Endometrial microvascular endothelial cells (primary cell): Measurements from ENCODE around the gene ANP32A. TPM values are rescaled to one million over a fixed set of nuclear protein-coding genes. Genes with fewer than 3 reads are reported as not detected.
"Not testable (repeated sequence)": the region's sequence is repeated elsewhere in the genome, so short reads cannot be mapped to it uniquely, and the experiment has no call there.

Experiments used
- in situ Hi-C: cut with HindIII; loops from 2 replicates; pipeline ENCODE4 v1.10.0; 2017; ENCODE audit warnings: low sequenced_read_pairs, low pct_unique_long_range_greater_than_20kb; ENCODE audit errors: inconsistent ontology term
- total RNA-seq: library from RNA; depleted of rRNA; stranded (reverse); fragments of >200 nt; gene quantifications from one replicate; pipeline ENCODE4 v1.2.3, GENCODE V29; 2015; ENCODE audit errors: inconsistent ontology term

Gene ANP32A
- total RNA-seq, 1 donor from 2014 or later = 91.5 TPM

DNA sequence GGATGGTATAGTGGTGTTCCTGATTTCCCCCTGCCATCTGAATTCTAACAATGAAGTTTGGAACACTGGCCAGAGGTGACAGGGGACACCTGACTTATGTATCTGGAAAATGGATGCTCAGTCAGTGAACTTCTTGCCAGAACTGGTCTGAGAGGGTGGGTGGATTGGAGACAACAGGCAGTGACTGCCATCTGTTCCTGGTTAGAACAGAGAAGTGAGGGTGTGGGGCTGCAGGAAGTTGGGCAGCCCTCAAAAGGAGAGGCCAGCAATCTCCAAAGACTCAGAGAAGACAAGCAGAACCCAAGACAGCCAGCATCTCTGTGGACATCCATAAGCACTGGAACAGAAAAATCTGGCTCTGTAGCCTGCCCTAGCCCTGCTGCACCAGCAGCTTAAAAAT is 50.5 kb downstream of the ANP32A start:
- in situ Hi-C loops = no loop called here

DNA sequence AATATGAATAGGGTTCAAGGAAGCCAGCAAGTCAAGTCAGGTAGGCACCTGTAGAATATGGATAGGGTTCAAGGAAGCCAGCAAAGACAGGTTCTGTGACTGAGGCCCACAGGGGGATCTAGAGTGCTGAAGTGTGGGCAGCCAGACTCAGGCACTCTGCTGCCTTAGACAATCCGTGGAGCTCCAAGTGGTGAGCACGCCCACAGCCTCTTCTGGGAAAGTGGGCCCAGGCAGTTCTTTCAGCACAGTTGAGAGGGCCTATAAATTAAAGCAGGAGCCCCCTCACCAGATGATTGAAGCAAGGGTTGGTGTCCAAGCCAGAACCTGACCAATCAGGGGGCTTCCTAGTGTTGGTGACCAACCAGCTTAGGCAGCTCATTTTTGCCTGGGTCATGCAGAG is 51.0 kb downstream of the ANP32A start:
- in situ Hi-C loops = no loop called here

DNA sequence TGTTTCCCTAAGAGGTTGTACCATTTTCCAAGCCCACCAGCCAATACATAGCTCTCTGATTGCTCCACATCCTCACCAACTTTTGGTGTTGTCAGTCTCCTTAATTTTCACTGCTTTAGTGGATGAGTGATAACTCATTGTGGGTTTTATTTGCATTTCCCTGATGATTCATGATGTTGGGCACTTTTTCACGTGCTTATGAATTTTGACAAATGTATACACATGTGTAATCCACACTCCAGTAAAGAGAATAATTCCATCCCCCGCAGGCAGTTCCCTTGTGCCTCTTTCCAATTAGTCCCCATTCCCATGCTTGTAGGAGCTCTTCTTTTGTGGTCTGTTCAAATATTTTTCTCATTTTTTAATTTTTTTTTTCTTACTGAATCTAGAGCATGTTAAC is 52.4 kb downstream of the ANP32A start:
- in situ Hi-C loops = no loop called here

DNA sequence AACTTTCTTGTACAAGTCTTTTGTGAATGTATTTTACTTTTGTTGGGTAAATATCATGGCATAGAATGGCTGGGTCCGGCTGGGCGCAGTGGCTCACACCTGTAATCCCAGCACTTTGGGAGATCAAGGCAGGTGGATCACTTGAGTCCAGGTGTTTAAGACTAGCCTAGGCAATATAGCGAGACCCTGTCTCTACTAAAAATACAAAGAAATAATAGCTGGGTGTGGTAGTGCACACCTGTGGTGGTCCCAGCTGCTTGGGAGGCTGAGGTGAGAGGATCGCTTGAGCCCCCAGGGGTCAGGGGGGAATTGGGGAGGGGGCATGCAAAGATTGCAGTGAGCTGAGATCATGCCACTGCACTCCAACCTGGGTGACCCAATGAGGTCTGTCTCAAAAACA is 52.9 kb downstream of the ANP32A start:
- in situ Hi-C loops = no loop called here

DNA sequence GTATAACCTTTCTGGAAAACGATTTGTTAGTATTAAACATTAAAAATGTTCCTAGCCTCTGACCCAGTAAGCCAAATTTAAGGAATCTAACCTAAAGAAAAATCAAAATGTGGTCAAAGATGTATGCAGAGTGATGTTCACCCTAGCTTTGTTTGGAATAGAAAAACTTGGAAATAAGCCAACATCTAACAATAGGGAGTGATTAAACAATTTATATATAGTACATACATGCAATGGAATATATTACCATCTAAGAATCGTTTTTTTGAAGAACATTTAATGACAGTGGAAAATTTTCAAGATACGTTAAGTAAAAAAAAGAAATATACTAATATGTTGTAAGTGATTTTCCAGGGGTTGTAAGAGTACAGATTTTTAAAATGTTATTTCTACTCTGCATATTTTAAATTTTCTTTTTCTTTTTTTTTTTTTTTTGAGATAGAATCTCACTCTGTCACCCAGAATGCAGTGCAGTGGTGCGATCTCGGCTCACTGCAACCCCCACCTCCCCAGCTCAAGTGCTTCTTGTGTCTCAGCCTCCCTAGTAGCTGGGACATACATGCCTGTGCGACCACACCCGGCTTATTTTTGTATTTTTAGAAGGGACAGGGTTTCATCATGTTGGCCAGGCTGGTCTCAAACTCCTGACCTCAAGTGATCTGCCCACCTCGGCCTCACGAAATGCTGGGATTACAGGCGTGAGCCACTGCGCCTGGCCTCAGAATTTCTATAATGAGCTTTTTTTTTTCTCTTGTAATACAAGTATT is 54.9 kb downstream of the ANP32A start:
- in situ Hi-C loops = no loop called here

DNA sequence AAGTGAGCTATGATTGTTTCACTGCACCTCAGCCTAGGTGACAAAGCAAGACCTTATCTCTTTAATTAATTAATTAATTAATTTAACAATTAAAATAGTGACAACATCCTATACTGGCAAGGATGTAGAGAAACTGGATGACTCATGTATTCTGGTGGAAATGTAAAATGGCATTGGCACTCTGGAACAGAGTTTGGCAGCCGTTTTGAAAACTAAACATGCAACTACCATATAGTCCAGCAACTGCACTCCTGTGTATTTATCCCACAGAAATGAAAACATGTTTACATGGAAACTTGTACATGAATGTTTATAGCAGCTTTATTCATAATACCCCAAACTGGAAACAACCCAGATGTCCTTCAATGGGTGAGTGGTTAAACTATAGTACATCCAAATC is 56.6 kb downstream of the ANP32A start:
- in situ Hi-C loops = no loop called here

DNA sequence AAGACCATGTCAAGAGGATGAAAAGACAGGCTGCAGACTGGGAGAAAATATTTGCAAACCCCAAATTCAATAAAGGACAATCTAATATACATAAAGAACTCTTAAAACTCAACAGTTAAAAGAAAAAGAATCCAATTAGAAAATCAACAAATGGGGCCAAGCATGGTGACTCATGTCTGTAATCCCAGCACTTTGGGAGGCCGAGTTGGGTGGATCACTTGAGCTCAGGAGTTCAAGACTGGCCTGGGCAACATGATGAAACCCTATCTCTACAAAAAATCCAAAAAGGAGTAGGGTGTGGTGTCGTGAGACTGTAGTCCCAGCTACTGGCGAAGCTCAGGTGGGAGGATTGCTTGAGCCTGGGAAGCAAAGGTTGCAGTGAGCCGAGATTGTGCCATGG is 57.6 kb downstream of the ANP32A start:
- in situ Hi-C loops = no loop called here

DNA sequence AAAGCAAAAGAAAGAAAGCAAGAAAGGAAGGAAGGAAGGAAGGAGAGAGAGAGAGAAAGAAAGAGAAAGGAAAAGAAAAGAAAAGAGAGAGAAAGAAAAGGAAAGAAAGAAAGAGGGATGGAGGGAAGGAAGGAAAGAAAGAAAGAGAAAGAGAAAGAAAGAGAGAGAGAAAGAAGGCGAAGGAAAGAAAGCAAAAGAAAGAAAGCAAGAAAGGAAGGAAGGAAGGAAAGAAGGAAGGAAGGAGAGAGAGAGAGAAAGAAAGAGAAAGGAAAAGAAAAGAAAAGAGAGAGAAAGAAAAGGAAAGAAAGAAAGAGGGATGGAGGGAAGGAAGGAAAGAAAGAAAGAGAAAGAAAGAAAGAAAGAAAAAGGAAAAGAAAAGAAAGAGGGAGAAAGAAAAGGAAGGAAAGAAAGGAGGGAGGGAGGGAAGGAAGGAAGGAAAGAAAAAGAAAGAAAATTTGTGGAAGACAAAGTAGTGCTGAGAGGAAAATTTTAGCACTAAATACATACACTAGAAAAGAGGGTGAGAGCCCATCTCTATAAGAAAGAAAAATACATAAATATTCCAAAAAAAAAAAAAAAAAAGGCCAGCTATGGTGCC is 60.6 kb downstream of the ANP32A start:
- in situ Hi-C loops = not testable (repeated sequence)

DNA sequence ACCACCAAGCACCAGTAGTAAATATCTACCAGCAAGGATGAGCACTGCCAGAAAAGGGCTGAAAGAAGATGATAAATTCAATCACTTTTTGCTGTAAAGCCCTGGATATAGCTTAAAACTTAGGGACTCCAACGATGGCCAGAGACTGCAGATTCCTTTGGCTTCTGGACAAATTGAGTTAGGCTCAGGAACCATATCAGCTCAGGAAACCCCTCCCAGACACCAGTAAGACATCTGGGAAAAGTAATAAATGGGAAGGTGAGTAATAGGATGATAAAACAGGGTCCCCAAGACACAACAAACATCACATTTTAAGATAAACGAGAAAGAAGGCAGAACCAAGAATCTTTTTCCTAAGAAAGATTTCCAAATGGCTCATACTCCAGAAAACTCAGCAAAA is 65.0 kb downstream of the ANP32A start:
- in situ Hi-C loops = no loop called here

DNA sequence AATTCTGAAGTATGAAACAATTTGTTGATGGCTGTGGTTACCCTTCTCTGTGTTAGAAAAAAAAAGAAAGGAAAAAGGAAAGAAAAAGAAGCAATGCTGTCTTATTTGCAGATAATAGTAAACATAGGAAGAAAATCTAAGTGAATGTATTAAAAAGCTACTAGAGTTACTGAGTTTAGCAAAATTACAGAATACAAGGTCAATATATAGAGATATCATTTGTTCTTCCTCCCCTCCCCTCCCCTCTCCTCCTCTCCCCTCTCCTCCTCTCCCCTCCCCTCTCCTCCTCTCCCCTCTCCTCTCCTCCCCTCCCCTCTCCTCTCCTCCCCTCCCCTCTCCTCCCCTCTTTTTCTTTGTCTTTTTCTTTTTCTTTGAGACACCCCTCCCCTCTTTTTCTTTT is 69.1 kb downstream of the ANP32A start:
- in situ Hi-C loops = no loop called here

DNA sequence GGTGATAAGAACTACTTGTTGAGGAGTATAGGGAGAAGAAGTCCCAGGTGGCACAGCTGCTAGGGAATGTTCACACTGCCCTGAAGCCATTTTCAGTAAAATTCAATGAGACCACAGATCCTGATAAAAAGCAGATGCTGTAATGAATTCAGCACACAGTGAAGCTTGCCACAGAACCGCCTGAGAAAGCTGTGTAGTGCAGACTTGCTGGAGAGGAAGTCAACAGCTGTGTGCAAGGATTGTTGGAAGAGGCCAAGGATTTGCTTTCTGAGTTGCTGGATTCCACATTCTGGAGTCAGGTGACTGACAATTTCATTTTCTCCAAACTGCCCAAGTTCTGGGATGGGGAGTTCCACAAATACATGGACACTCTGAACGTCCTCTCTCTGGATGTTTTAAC is 70.9 kb downstream of the ANP32A start:
- in situ Hi-C loops = no loop called here

DNA sequence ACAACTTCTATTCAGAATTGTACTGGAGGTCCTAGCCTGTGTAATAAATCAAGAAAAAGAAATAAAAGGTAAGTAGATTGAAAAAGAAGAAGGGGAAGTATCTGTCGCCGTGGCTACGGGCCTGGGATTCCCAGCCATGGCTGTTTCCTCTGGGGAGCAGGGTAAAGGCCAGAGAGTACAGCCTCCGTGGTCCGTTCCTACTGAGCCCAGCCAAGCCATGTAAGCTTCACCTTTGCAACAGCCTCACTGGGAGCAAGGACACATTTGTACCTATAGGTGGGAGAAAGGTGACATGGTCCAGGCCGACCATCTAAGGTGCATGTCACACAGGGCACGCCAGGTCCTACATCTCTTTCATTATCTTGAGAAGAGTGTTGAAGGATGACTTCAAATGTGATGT is 71.3 kb downstream of the ANP32A start:
- in situ Hi-C loops = no loop called here

DNA sequence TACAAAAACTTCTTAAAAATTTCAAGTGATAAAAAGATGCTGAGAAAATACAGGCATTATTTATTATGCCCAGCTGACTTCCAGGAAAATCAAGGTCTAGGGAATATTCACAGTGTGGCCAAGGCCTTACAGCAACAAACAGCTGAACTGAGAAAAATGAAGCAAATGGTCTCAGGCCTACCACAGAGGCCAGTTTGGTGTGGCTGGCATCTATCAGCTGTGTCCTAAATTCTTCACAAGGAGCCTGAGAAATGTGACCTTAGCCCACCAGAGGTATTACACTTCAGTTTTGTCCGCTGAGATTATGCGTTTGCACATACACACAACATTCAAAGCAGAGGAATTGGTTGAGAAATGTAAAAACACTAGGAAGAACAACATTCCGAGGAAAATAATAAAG is 77.4 kb downstream of the ANP32A start:
- in situ Hi-C loops = no loop called here

DNA sequence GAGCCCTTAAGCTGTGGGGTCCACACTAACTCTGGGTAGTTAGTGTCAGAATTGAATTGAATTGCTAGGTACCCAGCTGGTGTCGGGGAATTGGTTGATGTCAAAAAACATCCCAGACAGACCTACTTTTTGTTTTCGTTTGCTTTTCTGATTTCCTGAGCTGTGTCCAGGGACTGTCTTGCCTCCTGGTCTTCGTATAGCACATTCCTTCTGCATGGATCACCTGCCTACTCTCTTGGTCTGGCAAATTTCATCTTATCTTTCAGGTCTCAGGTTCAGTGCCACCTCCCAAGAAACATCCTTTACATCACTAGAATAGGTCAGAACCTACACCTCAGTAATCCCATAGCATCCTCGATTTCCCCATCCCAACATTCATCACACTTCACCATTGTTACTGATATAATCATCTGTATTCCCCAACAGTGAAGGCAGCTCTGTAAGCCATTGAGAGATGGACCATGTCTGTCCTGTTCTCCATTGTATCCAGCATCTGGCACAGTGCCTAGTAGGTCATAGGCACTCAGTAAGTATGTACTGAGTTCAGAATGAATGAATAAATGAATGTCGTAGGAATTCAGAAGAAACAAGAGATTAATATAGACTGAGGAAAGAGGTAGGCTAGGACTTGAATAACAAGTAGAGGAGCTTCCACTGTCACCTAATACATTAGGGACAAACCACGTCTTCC is 81.2 kb downstream of the ANP32A start:
- in situ Hi-C loops = no loop called here

DNA sequence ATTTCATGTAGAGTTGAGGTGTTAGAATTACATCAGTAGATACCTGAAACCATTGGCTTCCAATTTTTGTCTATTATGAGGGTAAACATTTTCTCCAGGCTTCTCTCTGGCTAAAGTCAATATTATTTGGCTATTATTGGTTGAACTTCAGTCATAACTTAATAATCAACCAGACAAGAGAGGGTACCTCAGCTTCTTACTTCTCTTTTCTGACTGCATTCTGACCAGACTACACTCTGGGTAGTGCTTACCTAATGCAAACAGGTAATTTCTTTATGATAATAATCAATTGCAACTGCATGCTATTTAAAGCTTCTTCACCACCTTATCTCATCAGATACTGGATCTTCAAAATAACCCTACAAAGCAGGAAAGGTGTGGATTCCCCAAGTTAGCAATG is 85.1 kb downstream of the ANP32A start:
- in situ Hi-C loops = no loop called here

DNA sequence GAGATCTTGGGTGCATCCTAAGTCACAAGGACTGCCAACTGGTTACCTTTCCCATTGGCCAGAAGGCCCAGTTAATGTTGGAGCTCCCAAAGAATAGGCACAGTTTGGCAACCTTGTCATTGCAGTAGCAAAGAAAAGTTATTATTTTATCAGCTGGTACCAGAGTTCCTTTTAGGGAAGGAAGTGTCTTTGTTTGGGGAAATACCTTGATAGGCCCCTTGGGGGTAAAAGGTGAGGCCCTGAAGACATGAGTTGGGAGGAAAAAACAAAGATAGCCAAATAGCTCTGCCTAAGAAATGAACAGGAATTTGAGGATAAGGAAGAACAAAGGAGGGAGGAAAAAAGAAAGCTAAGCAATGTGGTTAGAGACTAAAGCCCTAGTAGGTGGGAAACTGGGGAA is 85.8 kb downstream of the ANP32A start:
- in situ Hi-C loops = no loop called here

DNA sequence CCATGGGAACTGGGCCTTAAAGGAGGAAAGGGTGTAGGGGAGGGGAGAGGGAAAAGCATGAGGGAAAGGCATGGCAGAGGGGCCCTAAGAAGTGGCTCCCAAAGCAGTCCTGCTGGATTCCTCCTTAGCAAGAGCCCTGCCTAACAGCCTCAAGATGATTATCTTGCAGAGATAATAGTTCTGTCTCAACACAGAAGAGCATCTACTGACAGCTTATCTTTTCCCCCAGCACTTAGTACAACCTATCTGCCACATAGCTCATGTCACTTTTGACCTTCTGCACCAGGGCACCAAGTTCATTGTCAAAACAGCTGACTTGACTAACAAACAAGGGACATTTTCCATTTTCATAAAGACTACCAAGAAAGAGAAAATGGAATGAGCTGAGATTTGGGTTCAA is 86.3 kb downstream of the ANP32A start:
- in situ Hi-C loops = no loop called here

DNA sequence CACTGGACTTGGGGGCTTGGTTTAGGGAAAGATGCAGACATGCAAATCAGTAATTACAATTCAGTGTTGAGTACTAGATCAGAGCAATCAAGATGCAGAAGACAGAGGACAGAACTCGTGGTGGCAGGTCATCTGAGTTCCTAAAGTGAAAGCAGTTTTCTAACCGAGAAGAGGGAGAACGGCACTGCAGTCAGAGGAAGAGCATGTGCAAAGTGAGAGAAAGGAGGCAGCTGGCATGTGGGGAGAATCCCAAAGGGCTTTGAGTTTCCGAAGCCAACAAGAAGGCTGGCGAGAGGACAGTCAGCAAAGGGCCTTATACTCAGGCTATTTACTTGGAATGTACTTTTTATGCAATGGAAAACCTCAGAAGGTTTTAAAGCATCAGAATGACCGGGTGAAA is 87.0 kb downstream of the ANP32A start:
- in situ Hi-C loops = no loop called here

DNA sequence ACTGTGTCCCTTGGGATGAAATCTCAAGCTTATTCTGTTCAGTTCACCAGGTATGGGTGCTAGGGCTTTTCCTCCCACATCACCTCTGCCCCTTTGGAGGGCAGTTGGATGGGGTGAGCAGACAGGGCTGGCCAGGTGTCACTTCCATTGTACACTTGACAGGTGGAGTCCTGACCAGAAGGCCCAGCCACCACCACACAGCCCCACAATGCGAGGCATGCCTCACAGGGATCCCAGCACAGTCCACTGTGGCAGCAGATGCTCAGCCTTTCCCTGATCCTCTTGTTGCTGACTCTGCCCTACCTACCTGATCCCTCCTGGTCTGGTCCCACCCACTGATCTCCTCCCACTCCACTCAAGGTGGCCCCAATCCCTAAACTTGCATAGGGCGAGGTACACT is 88.2 kb downstream of the ANP32A start:
- in situ Hi-C loops = no loop called here
